ENCODE results near the gene CRYBG3. TPM values are rescaled to one million over a fixed set of nuclear protein-coding genes. Genes with fewer than 3 reads are reported as not detected.

CRYBG3 gene
- total RNA-seq, 8 experiments from 2014 or later = 4.7 to 14.3 (median 10.8) TPM

DNA sequence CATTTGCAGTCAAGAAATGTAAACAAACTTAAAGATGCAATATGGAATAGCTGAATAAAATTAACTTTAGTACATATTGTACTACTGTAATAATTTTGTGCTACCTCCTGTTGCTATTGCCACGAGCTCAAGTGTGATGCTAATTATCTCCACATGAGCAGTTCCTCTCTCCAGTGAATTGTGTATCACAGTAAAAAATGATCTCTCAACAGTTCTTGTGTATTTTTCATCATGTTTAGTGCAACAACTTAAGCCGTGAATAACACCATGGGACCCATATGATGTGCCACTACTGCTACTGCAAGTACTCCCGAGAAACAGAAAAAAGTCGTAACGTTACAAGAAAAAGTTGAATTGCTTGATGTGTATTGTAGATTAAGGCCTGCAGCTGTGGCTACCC is 138.1 kb downstream of the CRYBG3 start:
- ATAC-seq (replicated peaks in 6 of 8) = no peak
- WGBS, 10 experiments = 41 to 97% (median 88%) methylated on average over 1 to 5 of the region's 5 CpGs
- H3K27ac ChIP-seq = no peak overlapping the region
- H3K4me1 ChIP-seq (replicated peaks in 1 of 2) = no peaks in the 10 kb centered on the region
- in situ Hi-C loops (cut with MboI; ENCODE audit: low pct_unique_long_range_greater_than_20kb in 2 of 9, low sequenced_read_pairs in 9 of 9, unreplicated experiment in 9 of 9) = no loop called here
- H3K4me3 ChIP-seq = no peak overlapping the region

DNA sequence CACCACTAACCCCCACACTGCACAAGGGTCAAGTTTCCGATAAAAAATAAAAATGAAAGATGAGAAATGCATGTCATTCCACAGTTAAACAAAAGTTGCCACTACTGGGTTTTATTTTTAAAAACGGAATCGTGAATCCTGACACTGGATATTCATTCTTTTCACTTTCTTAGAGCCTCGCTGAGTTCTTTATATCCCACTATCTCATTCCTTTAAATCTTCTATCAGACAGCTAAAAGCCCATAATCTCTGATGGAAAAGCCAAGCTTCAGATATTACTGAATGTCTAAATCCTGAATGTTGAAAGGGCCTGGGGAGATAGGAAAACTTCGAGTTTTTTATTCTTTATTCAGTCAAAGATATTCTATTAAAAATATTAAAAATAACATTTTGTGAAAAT is 138.7 kb downstream of the CRYBG3 start:
- in situ Hi-C loops (cut with MboI; ENCODE audit: low pct_unique_long_range_greater_than_20kb in 2 of 9, low sequenced_read_pairs in 9 of 9, unreplicated experiment in 9 of 9) = no loop called here
- Histone ChIP-seq H3K4me3 (no peak overlapping the region), H3K4me1 (replicated peaks in 1 of 2) (no peaks in the 10 kb centered on the region), H3K27ac (no peak overlapping the region)
- WGBS, 10 experiments = 19 to 93% (median 86%) methylated on average over 2 to 5 of the region's 5 CpGs
- ATAC-seq (replicated peaks in 6 of 8) = no peak

DNA sequence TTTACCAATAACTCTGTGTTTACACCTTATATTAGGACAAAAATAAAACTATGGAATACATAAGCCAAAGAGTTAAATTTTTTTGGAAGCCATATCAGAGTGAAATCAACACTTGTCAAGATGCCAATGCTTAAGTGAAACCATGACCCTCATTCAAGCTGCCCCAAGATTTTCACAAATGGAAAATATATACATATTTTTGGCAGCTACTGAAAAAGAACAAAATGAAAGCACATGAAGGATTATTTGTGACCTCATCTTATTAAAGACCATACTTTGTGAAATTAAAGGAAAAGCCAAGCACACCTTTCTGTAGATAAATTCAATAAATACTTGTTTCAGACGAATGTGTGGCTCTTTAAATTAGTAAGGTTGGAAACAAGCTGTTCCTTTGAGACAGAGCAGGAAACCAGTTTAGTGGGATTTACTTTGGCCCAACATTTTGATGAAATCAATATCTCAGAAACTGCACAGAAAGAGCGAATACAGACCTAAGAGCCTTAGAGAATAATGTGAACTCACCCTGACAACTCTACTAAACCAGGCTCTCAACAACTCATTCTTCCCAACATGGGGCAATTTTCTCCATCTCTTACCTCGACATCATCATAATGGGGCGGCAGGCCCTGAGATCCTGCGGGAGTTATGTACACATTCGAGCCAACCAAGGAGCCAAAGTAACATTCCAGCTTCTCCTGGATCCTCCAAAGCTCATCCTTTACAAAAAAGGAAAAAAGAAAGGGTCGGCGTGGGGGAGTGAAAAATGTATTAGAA is 139.4 kb downstream of the CRYBG3 start:
- ATAC-seq (replicated peaks in 6 of 8) = no peak
- Histone ChIP-seq H3K4me1 (replicated peaks in 1 of 2) (no peaks in the 10 kb centered on the region), H3K4me3 (no peak overlapping the region), H3K27ac (no peak overlapping the region)
- WGBS, 10 experiments = 69 to 100% (median 95%) methylated on average over 1 to 8 of the region's 8 CpGs; no CpG with 5 or more reads in 1 of the 10 experiments
- in situ Hi-C loops (cut with MboI; ENCODE audit: low pct_unique_long_range_greater_than_20kb in 2 of 9, low sequenced_read_pairs in 9 of 9, unreplicated experiment in 9 of 9) = no loop called here

DNA sequence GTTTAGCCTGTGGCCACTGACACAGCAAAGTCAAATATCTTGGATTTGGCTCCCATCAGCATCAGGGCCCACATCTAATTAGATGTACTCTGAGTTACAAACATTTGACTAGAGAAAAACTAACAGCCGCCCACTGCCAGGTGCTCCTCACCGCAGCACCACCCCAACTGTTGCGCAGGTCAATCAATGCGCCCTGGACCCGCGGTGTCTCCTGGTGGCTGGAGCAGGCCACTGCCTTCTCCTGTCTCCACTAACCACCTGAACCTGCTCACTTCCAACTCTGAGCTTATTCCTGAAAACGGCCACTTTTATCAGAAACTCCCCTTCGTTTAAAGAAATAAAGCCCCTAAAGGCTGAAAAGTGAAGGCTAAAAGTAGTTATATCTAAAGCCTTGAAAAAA is 146.2 kb downstream of the CRYBG3 start:
- in situ Hi-C loops (cut with MboI; ENCODE audit: low pct_unique_long_range_greater_than_20kb in 2 of 9, low sequenced_read_pairs in 9 of 9, unreplicated experiment in 9 of 9) = no loop called here
- ATAC-seq (replicated peaks in 6 of 8) = no peak
- H3K27ac ChIP-seq = no peak overlapping the region
- H3K4me1 ChIP-seq (replicated peaks in 1 of 2) = peaks cover 13 to 17% of the 10 kb centered on the region in 2 donors
- 89 to 100% (median 97%) methylated on average over 1 to 7 of the region's 8 CpGs; no CpG with 5 or more reads in 4 of the 10 experiments for WGBS, 10 experiments
- no peak overlapping the region for H3K4me3 ChIP-seq

DNA sequence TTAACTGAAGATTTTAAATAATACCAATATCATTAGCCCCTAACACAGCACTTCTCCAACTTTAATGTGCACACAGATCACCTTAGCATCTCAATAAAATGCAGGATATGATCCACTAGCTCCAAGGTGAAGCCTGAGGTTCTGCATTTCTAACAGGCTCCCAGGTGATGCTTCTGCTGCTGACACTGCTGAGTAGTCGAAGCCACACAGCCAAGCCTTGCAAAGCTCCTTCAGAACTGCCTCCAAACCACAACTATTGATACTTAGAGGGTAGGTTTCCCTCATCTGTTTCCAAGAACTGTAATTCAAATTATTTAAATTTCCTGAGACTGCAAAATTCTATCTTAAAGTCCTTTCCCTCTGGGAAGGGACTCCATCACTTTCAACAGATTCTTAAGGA is 146.6 kb downstream of the CRYBG3 start:
- no peak for ATAC-seq (replicated peaks in 6 of 8)
- in situ Hi-C loops (cut with MboI; ENCODE audit: low pct_unique_long_range_greater_than_20kb in 2 of 9, low sequenced_read_pairs in 9 of 9, unreplicated experiment in 9 of 9) = no loop called here
- 83% methylated on average over 1 of the region's 1 CpG; no CpG with 5 or more reads in 8 of the 10 experiments for whole genome bisulfite sequencing, 10 experiments
- Histone ChIP-seq H3K4me1 (replicated peaks in 1 of 2) (peaks cover 13 to 17% of the 10 kb centered on the region in 2 donors), H3K4me3 (no peak overlapping the region), H3K27ac (no peak overlapping the region)

DNA sequence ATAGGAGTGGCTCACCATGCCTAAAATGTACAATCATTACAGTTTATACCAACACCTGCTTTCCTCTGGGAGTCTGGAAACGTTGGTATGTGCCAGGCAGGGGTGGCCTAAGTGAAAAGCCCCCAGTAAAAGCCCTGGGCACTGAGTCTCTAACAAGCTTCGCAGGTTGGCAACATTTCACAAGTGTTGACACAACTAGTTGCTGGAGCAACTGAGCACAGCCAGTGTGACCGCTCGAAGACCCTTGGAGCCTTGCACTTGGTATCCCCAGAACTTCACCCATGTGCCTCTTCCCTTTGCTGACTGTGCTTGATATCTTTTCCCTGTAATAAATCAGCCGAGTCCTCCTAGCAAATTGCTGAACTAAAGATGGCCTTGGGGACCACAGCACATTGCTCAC is 147.7 kb downstream of the CRYBG3 start:
- WGBS, 10 experiments = 17 to 100% (median 79%) methylated on average over 1 to 5 of the region's 5 CpGs
- Histone ChIP-seq H3K4me3 (no peak overlapping the region), H3K27ac (no peak overlapping the region), H3K4me1 (replicated peaks in 1 of 2) (peaks cover 13 to 17% of the 10 kb centered on the region in 2 donors)
- no peak for ATAC-seq (replicated peaks in 6 of 8)
- in situ Hi-C loops (cut with MboI; ENCODE audit: low pct_unique_long_range_greater_than_20kb in 2 of 9, low sequenced_read_pairs in 9 of 9, unreplicated experiment in 9 of 9) = no loop called here

DNA sequence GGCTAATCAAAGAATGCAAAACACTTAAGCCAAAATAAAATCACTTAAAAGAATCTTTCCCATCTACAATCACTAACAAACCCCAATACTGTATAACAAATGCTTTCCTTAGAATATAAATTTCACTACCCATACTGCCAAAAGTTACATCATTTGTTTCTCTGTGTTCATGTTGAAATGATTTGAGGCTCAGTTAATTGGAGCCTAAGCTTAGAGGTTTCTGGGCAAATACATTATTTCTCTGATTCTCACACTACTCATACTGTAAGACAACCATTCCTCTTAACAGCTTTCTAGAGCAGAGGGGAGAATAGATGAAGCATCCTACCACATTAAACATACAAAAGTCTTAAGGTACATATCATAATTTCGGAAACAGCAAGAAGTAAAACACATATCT is 148.3 kb downstream of the CRYBG3 start:
- WGBS, 10 experiments = 17 to 100% (median 53%) methylated on average over 1 of the region's 1 CpG; no CpG with 5 or more reads in 4 of the 10 experiments
- H3K27ac ChIP-seq = no peak overlapping the region
- in situ Hi-C loops (cut with MboI; ENCODE audit: low pct_unique_long_range_greater_than_20kb in 2 of 9, low sequenced_read_pairs in 9 of 9, unreplicated experiment in 9 of 9) = no loop called here
- H3K4me1 ChIP-seq (replicated peaks in 1 of 2) = peaks cover 13 to 17% of the 10 kb centered on the region in 2 donors
- no peak for ATAC-seq (replicated peaks in 6 of 8)
- no peak overlapping the region for H3K4me3 ChIP-seq

DNA sequence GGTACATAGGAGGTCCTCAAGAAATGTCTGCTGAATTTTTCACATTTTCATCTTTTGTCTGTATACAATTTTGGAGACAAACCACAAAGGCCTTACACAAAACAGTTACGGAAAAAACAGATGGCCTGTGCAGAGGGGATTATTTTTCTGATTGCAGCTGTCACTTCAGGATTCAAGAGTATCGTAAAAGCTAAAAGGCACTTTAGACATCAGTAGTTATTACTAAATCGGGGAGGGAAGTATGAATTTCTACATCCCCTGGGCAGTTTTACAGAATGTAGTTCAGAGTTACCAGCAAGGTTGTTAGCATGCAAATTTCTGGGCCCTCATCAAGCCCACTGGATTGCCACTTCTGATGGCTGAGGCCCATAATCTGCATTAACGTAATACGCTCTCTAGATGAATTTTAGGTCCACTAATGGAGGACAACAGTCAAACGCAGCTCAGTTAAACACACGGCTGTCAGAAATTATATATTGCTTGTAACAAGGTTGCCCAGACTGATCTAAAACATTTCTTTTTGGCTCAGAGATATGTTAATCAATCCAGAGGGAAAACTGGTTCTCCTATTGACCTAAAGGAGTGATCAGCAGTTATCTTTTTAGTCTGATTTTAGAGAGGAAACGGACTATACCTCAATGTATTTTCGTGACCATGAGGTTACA is 149.3 kb downstream of the CRYBG3 start:
- 0 to 100% (median 64%) methylated on average over 2 to 8 of the region's 9 CpGs; no CpG with 5 or more reads in 2 of the 10 experiments for WGBS, 10 experiments
- Histone ChIP-seq H3K4me3 (peak overlapping the region; percentile 50 to 95 (median 74)), H3K4me1 (replicated peaks in 1 of 2) (peaks cover 13 to 17% of the 10 kb centered on the region in 2 donors), H3K27ac (no peak overlapping the region)
- no peak for ATAC-seq (replicated peaks in 6 of 8)
- in situ Hi-C loops (cut with MboI; ENCODE audit: low pct_unique_long_range_greater_than_20kb in 2 of 9, low sequenced_read_pairs in 9 of 9, unreplicated experiment in 9 of 9) = no loop called here

DNA sequence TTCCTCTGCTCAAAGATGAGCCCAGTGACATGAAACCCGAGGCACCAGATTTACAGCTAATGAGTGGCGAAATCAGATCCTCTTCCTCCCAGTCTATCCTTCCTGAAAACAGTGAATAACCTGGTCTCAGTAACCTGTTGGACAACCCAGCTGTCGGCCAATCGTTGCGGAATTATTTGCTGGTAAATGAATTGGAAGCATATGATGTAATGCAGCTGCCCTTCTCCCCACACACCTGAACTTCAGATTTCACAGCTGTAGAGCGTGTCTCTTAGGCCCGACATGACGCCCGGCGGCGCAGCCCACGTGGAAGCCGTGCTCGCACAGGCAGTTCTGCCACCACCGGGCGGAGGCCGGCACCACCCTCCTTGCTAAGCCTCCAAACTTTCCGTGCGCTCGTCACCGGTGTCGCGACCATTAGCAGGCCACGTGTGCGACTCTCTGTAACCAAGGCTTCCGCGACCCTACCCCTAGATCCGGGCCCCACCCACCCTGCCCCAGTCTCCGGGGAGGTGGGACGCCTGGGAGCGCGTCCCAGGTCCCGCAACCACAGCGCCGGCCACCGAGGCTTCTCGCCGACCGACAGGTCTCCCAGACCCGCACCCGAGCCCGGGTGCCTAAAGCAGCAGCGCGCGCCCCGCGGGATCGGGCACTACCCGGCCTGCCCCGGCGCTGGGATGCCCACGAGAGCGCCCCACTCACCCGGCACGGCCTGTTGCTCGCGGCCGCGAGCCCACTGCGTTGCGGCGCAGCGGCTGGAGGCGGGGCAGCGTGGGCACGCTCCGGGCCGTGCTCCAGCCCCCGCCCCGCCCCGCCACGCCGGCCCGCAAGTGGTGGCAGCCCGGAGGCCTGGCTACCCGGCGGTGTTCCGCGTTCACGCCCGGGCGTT is 150.1 kb downstream of the CRYBG3 start, which contains the start of gene RIOX2:
Gene RIOX2, minus strand, starts transcription at position 753 of the 889 bp plus-strand sequence. CDS start 4,838 bp downstream, outside the sequence.
- ATAC-seq (replicated peaks in 6 of 8) = peak; percentile 87 to 94 (median 91)
- in situ Hi-C loops (cut with MboI; ENCODE audit: low pct_unique_long_range_greater_than_20kb in 2 of 9, low sequenced_read_pairs in 9 of 9, unreplicated experiment in 9 of 9) = no loop called here
- 0 to 37% (median 6%) methylated on average over 1 to 20 of the region's 82 CpGs; no CpG with 5 or more reads in 2 of the 10 experiments for WGBS, 10 experiments
- peak within 1 kb of the TSS in 1 of 2 donors; percentile 72 for H3K27ac ChIP-seq
- peak within 1 kb of the TSS; percentile 50 to 95 (median 74) for H3K4me3 ChIP-seq
- H3K4me1 ChIP-seq (replicated peaks in 1 of 2) = peaks cover 13 to 17% of the 10 kb centered on the region in 2 donors

DNA sequence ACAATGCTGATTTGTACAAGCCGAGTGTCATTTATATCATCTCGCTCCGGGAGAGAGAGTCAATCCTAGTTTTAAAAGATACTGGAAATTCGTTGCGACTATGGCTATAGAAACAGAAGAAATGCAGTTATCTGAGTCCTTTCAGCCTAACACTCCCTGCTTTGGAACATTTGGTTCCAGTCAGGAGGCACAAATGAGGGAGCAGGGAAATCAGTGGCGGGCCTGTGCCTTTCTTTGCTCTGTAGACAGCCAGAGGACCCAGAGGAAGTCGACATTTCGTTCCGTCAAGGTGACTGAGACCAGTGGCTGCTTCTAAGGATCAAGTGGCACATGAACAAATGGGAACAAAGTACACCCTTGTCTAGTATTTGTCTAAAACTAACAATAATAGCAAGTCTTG is 151.2 kb downstream of the CRYBG3 start:
- 80 to 100% (median 96%) methylated on average over 1 to 8 of the region's 9 CpGs; no CpG with 5 or more reads in 1 of the 10 experiments for WGBS, 10 experiments
- no peak for ATAC-seq (replicated peaks in 6 of 8)
- in situ Hi-C loops (cut with MboI; ENCODE audit: low pct_unique_long_range_greater_than_20kb in 2 of 9, low sequenced_read_pairs in 9 of 9, unreplicated experiment in 9 of 9) = no loop called here
- Histone ChIP-seq H3K4me1 (replicated peaks in 1 of 2) (peaks cover 13 to 19% of the 10 kb centered on the region in 2 donors), H3K27ac (peak overlapping the region in 1 of 2 donors; percentile 43), H3K4me3 (peak overlapping the region in 4 of 5 donors; percentile 61 to 95 (median 76))

DNA sequence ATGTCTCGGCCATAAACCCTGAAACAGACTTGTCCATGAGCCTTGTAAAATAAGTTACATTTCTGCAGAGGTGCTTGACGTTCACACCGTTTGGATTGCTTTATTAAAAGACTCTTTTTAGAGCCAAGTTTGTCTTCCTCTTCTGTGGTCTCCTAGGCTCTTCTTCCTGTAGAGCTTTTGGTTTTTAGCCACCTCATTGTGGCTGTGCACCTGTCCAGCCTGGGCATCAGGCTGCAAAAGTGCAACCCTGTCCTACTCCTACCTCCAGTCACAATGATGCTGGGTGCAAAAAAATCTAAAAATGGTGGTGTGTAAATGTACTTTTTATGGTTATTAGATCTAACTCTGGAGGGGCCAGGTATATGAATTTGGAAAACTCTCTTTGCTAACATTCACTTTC is 153.2 kb downstream of the CRYBG3 start:
- Histone ChIP-seq H3K27ac (no peak overlapping the region), H3K4me3 (no peak overlapping the region), H3K4me1 (replicated peaks in 1 of 2) (peaks cover 22 to 29% of the 10 kb centered on the region in 2 donors)
- WGBS, 10 experiments = 28 to 100% (median 92%) methylated on average over 1 to 3 of the region's 3 CpGs; no CpG with 5 or more reads in 1 of the 10 experiments
- no peak for ATAC-seq (replicated peaks in 6 of 8)
- in situ Hi-C loops (cut with MboI; ENCODE audit: low pct_unique_long_range_greater_than_20kb in 2 of 9, low sequenced_read_pairs in 9 of 9, unreplicated experiment in 9 of 9) = no loop called here

DNA sequence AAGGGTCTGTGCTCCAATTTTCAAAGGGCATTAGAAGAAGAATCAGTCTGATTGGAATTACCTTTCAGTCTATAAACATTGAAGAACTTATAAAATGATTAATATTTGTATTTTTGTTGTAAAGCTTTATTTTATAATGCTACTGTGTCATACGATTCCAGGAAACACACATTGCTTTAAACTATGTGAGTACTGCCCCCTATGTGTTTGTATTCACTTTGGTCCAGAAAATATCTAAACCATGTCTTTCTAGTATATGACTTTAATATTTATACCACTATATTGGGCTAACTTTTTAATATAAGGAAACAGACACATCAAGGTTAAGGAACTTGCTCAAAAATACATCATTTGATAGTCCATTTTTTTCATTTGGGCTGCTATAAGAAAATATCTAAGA is 153.7 kb downstream of the CRYBG3 start:
- Histone ChIP-seq H3K4me3 (no peak overlapping the region), H3K27ac (no peak overlapping the region), H3K4me1 (replicated peaks in 1 of 2) (peaks cover 22 to 26% of the 10 kb centered on the region in 2 donors)
- no peak for ATAC-seq (replicated peaks in 6 of 8)
- in situ Hi-C loops (cut with MboI; ENCODE audit: low pct_unique_long_range_greater_than_20kb in 2 of 9, low sequenced_read_pairs in 9 of 9, unreplicated experiment in 9 of 9) = no loop called here
- WGBS, 10 experiments = 83 to 100% (median 100%) methylated on average over 1 of the region's 1 CpG; no CpG with 5 or more reads in 2 of the 10 experiments
